K562 (cell line): ENCODE results near the gene CCDC183. TPM values are rescaled to one million over a fixed set of nuclear protein-coding genes. Genes with fewer than 3 reads are reported as not detected.
A peak's percentile ranks its signal among the peaks of the same experiment; 100 is the strongest.

Experiments
- ATAC-seq: fragments of 200-7000 bp; cut with Tn5 transposase; 3 replicates; pipeline ENCODE4 v1.9.1; 2020; ENCODE audit warnings: moderate library complexity
- BruUV-seq: library from RNA; stranded (reverse); fragments of 400-500 nt; replicated peaks from 2 replicates; lab custom pipeline; 2021; lab: Mats Ljungman, UMichigan
- CTCF ChIA-PET: fragments of 300-600 bp; formaldehyde crosslinking; extraction: SDS; loops from one replicate; lab custom pipeline; 2021; ENCODE audit warnings: low intra/inter-chr PET ratio; lab: Yijun Ruan, JAX
- POLR2A ChIA-PET: fragments of 300-600, 350-650 bp; sonication (Branson Sonifier 250); formaldehyde crosslinking; extraction: SDS; loops from one replicate; lab custom pipeline; 2021; ENCODE audit warnings: antibody characterized with exemption, inconsistent platforms; lab: Yijun Ruan, JAX
- DNase-seq, 4 experiments: peaks; one replicate each; pipeline versions ENCODE4 v3.0.0 to v3.0.0-alpha.2; 2011 to 2018; ENCODE audit warnings: low spot score in 3 of 4, mixed read lengths in 3 of 4; ENCODE audit errors: extremely low read depth in 1 of 4
- FAIRE-seq: peaks from 2 replicates; lab custom pipeline; 2011; peaks lifted over from hg19 to GRCh38; lab: Jason Lieb, UNC
- H2AFZ ChIP-seq: 2 replicates; pipeline ENCODE4 v1.6.0; 2011; ENCODE audit warnings: low read depth, low read length, control low read depth, inconsistent platforms
- H3K27ac ChIP-seq: fragments of 200-600 bp; 3 replicates; pipeline ENCODE4 v1.8.0; 2011; ENCODE audit warnings: low read depth, mild to moderate bottlenecking, control low read depth, inconsistent platforms, low read length, moderate library complexity, mixed read lengths; ENCODE audit errors: extremely low read depth
- H3K27me3 ChIP-seq, 2 experiments: fragments of 300-600 bp in 1 of 2; 2 replicates in 1 of 2; 3 replicates in 1 of 2; pipeline versions ENCODE4 v1.6.0 to v1.8.0; 2011; ENCODE audit warnings: inconsistent platforms in 2 of 2, low read length in 2 of 2, mild to moderate bottlenecking in 1 of 2, mixed read lengths in 1 of 2, moderate library complexity in 1 of 2; ENCODE audit not compliant: control insufficient read depth in 2 of 2, insufficient read depth in 2 of 2
- H3K36me3 ChIP-seq: fragments of 300-600 bp; 3 replicates; pipeline ENCODE4 v1.8.0; 2011; ENCODE audit warnings: mild to moderate bottlenecking, low read length, inconsistent platforms; ENCODE audit not compliant: control insufficient read depth, insufficient read depth
- H3K4me1 ChIP-seq, 2 experiments: fragments of 200-600 bp in 1 of 2; replicated peaks in 1 of 2; 2 replicates in 1 of 2; 3 replicates in 1 of 2; pipeline versions ENCODE4 v1.5.1 to v1.8.0; 2011; ENCODE audit warnings: inconsistent platforms in 2 of 2, low read length in 2 of 2, mild to moderate bottlenecking in 1 of 2, mixed read lengths in 1 of 2, moderate library complexity in 1 of 2; ENCODE audit not compliant: control insufficient read depth in 2 of 2, insufficient read depth in 2 of 2
- H3K4me2 ChIP-seq: 2 replicates; pipeline ENCODE4 v1.6.1; 2011; ENCODE audit warnings: low read length, control low read depth, inconsistent platforms, mixed read lengths; ENCODE audit not compliant: insufficient read depth
- H3K4me3 ChIP-seq: fragments of 200-600 bp; sonication (generic), shearing (Covaris generic); 2 replicates; pipeline ENCODE4 v1.5.1; 2016; ENCODE audit warnings: control low read depth, inconsistent platforms
- H3K79me2 ChIP-seq: fragments of 200-600 bp; 3 replicates; pipeline ENCODE4 v1.8.0; 2011; ENCODE audit warnings: low read length, inconsistent platforms; ENCODE audit not compliant: control insufficient read depth, insufficient read depth
- H3K9ac ChIP-seq, 2 experiments: 2 replicates each; pipeline versions ENCODE4 v1.6.0 to v1.6.1; 2011; ENCODE audit warnings: low read depth in 2 of 2, low read length in 2 of 2, control low read depth in 1 of 2, inconsistent platforms in 1 of 2, mild to moderate bottlenecking in 1 of 2, mixed read lengths in 1 of 2; ENCODE audit not compliant: insufficient read depth in 1 of 2
- H3K9me1 ChIP-seq: one replicate; pipeline ENCODE4 v1.6.0; 2011; ENCODE audit warnings: inconsistent platforms, mild to moderate bottlenecking, low read length, moderate library complexity; ENCODE audit not compliant: control insufficient read depth, insufficient read depth
- H3K9me3 ChIP-seq: replicated peaks from 2 replicates; pipeline ENCODE4 v1.5.1; 2011; ENCODE audit warnings: low read depth, low read length, inconsistent platforms; ENCODE audit not compliant: control insufficient read depth, insufficient read depth
- H4K20me1 ChIP-seq: replicated peaks from 2 replicates; pipeline ENCODE4 v1.6.1; 2011; ENCODE audit warnings: low read length, inconsistent platforms, mixed read lengths; ENCODE audit not compliant: control insufficient read depth, insufficient read depth
- ATF3 ChIP-seq, 2 experiments: fragments of 450-650 bp in 1 of 2; sonication (generic) in 1 of 2; formaldehyde crosslinking in 1 of 2; IDR thresholded peaks in 1 of 2; conservative IDR thresholded peaks in 1 of 2; 2 replicates each; pipeline versions ENCODE4 v1.6.1 to v1.8.1; 2016 to 2023; ENCODE audit warnings: mild to moderate bottlenecking in 2 of 2, moderate library complexity in 2 of 2, inconsistent platforms in 1 of 2, missing genetic modification reagents in 1 of 2
- EP300 ChIP-seq: IDR thresholded peaks from 2 replicates; pipeline ENCODE4 v1.6.1; 2012; ENCODE audit warnings: low read length, improper control_type of control experiment
- KDM4B ChIP-seq, 2 experiments: fragments of 450-650 bp in 1 of 2; sonication (generic) in 1 of 2; IDR thresholded peaks; 2 replicates each; pipeline ENCODE4 v1.6.1; 2016 to 2017; ENCODE audit warnings: borderline replicate concordance in 2 of 2, antibody characterized with exemption in 1 of 2, low read depth in 1 of 2, mild to moderate bottlenecking in 1 of 2
- PTTG1 ChIP-seq: fragments of 450-650 bp; IDR thresholded peaks from 2 replicates; pipeline ENCODE4 v1.6.1; 2016; ENCODE audit warnings: low read depth, mild to moderate bottlenecking, missing genetic modification characterization, missing compliant biosample characterization
- SMAD3 ChIP-seq: fragments of 450-650 bp; formaldehyde crosslinking; conservative IDR thresholded peaks from 2 replicates; pipeline ENCODE4 v1.4.0; 2020; ENCODE audit warnings: mild to moderate bottlenecking
- TRIM24 ChIP-seq, 2 experiments: fragments of 450-650 bp; IDR thresholded peaks; 2 replicates each; pipeline ENCODE4 v1.6.1; 2016
- ZNF143 ChIP-seq: sonication (generic); formaldehyde crosslinking; IDR thresholded peaks from 2 replicates; pipeline ENCODE4 v1.9.0; 2022; ENCODE audit warnings: mild to moderate bottlenecking, missing genetic modification reagents
- ZNF551 ChIP-seq: fragments of 250-450 bp; sonication (Bioruptor Pico); IDR thresholded peaks from 2 replicates; pipeline ENCODE4 v1.5.0; 2021; ENCODE audit warnings: mild to moderate bottlenecking, moderate library complexity
- WGBS: fragments of 100-300 bp; shearing (Covaris generic); methylation state at CpG from one replicate; pipeline ENCODE4 v1.1.6; 2016; ENCODE audit warnings: low coverage, mixed read lengths; ENCODE audit not compliant: insufficient coverage; ENCODE audit errors: missing lambda C conversion rate; 5-methylcytosine and 5-hydroxymethylcytosine counted together
- in situ Hi-C: fragments of 300-500 bp; cut with MboI; formaldehyde crosslinking; loops from 4 replicates; pipeline ENCODE4 v1.15.0; 2018; ENCODE audit warnings: inconsistent platforms, mixed read lengths
- intact Hi-C: fragments of 100-400 bp; cut with micrococcal nuclease; formaldehyde crosslinking; loops from 2 replicates; pipeline ENCODE4 v1.14.2; 2022
- polyA plus RNA-seq, 8 experiments: library from polyadenylated mRNA; depleted of rRNA in 4 of 8; stranded (reverse) in 5 of 8; unstranded in 3 of 8; fragments of >200 nt; fragmentation: Nextera tagmentation in 2 of 8; fragmentation: Illumina TruSeq in 1 of 8; extraction: Ambion mirVana in 2 of 8; extraction: Trizol in 1 of 8; gene quantifications; 2 replicates each; pipeline versions ENCODE4 v1.2.1 to v1.2.3, GENCODE V29; 2011 to 2014; ENCODE audit warnings: inconsistent platforms in 1 of 8, missing spikeins in 1 of 8
- total RNA-seq, 7 experiments: library from RNA; depleted of rRNA in 6 of 7; stranded (reverse); fragments of >200 nt in 6 of 7; fragmentation: Illumina TruSeq in 2 of 7; extraction: Trizol in 2 of 7; gene quantifications; 2 replicates each; pipeline versions ENCODE4 v1.2.1 to v1.2.3, GENCODE V29; 2011 to 2021; ENCODE audit warnings: low replicate concordance in 1 of 7
- TF ChIP-seq, protein P1 (sequence below): fragments of 250-450 bp; sonication (Bioruptor Pico); IDR thresholded peaks from 2 replicates; pipeline ENCODE4 v1.4.0; 2020
- TF ChIP-seq, protein P2 (sequence below): fragments of 450-650 bp; formaldehyde crosslinking; IDR thresholded peaks from 2 replicates; pipeline ENCODE4 v1.4.0; 2022; ENCODE audit warnings: mild to moderate bottlenecking, moderate library complexity

Gene CCDC183
- total and polyA plus RNA-seq, 9 of the 15 experiments (the other 6 are each of a cell fraction or from before 2014, with no cell fraction given) = 0.21 to 0.60 (median 0.29) TPM; not detected in 4

- intact Hi-C loops = loop anchor here (5.0 kb wide), 1 partner anchor 95 kb away; the partner anchor contains the start of gene FBXW5
- DNase-seq = peak; percentile 71 to 86 (median 80)
- peak overlapping the region; percentile 97 for H3K4me2 ChIP-seq
- H3K9me1 ChIP-seq = no peaks in the 10 kb centered on the region
- ChIA-PET POLR2A (interaction anchor here (0.6 to 1.8 kb wide), 11 partner anchors 9 to 223 kb away, joined by 3 to 8 read pairs (median 4); partner anchors contain the start of genes EDF1 and SAPCD2), CTCF (interaction anchor here (0.7 kb wide), 1 partner anchor 95 kb away, joined by 3 read pairs; no protein-coding TSS in a partner anchor)
- no TSS peak for BruUV-seq
- peaks cover 27% of the 10 kb centered on the region for H3K79me2 ChIP-seq
- H3K27me3 ChIP-seq = no peaks in the 10 kb centered on the region
- H3K4me1 ChIP-seq = peaks cover 13 to 85% of the 10 kb centered on the region in 2 experiments; a peak in 4 of 5 replicates
- in situ Hi-C loops = no loop called here
- peak overlapping the region; percentile 95 for H3K4me3 ChIP-seq
- ATAC-seq = peak; percentile 49
- H4K20me1 ChIP-seq = 0 out of 2 replicates have a peak, but pooled peaks cover 5% of the 10 kb centered on the region
- H2AFZ ChIP-seq = peak overlapping the region; percentile 91; the same call in 1 of the 2 replicates
- H3K36me3 ChIP-seq = peaks cover 21% of the 10 kb centered on the region; the same call in 1 of the 3 replicates
- H3K9ac ChIP-seq = peak overlapping the region; percentile 92 to 97
- H3K27ac ChIP-seq = peak overlapping the region; percentile 89
- 62% methylated on average over 35 of the region's 75 CpGs for WGBS
- FAIRE-seq = no peak
- no peaks in the 10 kb centered on the region for H3K9me3 ChIP-seq
- peak in 1 of 2 experiments; percentile 26; a peak in 1 of 4 replicates for TF ChIP-seq TRIM24 (IDR thresholded peaks at IDR 0.05)
- TF ChIP-seq, protein P1, sequence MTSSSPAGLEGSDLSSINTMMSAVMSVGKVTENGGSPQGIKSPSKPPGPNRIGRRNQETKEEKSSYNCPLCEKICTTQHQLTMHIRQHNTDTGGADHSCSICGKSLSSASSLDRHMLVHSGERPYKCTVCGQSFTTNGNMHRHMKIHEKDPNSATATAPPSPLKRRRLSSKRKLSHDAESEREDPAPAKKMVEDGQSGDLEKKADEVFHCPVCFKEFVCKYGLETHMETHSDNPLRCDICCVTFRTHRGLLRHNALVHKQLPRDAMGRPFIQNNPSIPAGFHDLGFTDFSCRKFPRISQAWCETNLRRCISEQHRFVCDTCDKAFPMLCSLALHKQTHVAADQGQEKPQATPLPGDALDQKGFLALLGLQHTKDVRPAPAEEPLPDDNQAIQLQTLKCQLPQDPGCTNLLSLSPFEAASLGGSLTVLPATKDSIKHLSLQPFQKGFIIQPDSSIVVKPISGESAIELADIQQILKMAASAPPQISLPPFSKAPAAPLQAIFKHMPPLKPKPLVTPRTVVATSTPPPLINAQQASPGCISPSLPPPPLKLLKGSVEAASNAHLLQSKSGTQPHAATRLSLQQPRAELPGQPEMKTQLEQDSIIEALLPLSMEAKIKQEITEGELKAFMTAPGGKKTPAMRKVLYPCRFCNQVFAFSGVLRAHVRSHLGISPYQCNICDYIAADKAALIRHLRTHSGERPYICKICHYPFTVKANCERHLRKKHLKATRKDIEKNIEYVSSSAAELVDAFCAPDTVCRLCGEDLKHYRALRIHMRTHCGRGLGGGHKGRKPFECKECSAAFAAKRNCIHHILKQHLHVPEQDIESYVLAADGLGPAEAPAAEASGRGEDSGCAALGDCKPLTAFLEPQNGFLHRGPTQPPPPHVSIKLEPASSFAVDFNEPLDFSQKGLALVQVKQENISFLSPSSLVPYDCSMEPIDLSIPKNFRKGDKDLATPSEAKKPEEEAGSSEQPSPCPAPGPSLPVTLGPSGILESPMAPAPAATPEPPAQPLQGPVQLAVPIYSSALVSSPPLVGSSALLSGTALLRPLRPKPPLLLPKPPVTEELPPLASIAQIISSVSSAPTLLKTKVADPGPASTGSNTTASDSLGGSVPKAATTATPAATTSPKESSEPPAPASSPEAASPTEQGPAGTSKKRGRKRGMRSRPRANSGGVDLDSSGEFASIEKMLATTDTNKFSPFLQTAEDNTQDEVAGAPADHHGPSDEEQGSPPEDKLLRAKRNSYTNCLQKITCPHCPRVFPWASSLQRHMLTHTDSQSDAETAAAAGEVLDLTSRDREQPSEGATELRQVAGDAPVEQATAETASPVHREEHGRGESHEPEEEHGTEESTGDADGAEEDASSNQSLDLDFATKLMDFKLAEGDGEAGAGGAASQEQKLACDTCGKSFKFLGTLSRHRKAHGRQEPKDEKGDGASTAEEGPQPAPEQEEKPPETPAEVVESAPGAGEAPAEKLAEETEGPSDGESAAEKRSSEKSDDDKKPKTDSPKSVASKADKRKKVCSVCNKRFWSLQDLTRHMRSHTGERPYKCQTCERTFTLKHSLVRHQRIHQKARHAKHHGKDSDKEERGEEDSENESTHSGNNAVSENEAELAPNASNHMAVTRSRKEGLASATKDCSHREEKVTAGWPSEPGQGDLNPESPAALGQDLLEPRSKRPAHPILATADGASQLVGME (CRISPR knock-in tag) = no peak
- peak; percentile 35; the same call in 1 of the 2 replicates for TF ChIP-seq ATF3 (IDR thresholded peaks at IDR 0.05)
- no peak for TF ChIP-seq ATF3 (CRISPR knock-in tag; conservative IDR thresholded peaks at IDR 0.05)
- TF ChIP-seq ZNF143 (CRISPR knock-in tag) = no peak
- no peak for TF ChIP-seq ZNF551 (CRISPR knock-in tag)
- TF ChIP-seq SMAD3 (CRISPR knock-in tag) = no peak
- TF ChIP-seq PTTG1 (tag) = no peak
- no peak for TF ChIP-seq EP300
- TF ChIP-seq, protein P2, sequence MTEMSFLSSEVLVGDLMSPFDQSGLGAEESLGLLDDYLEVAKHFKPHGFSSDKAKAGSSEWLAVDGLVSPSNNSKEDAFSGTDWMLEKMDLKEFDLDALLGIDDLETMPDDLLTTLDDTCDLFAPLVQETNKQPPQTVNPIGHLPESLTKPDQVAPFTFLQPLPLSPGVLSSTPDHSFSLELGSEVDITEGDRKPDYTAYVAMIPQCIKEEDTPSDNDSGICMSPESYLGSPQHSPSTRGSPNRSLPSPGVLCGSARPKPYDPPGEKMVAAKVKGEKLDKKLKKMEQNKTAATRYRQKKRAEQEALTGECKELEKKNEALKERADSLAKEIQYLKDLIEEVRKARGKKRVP (CRISPR knock-in tag) = 0 out of 2 replicates have a peak, but pooled peaks have one; percentile 9
- TF ChIP-seq KDM4B (IDR thresholded peaks at IDR 0.05; ENCODE audit: borderline replicate concordance in 2 of 2, low read depth in 1 of 2) = no peak
These were observed 51.1 kb downstream of the CCDC183 start for GRCh38 chr9:136847088-136847825.
